K562 (cell line): ENCODE measurements around the gene TCP10L.

Experiments used
- GABPB1 ChIP-seq: sonication (generic); formaldehyde crosslinking; IDR thresholded peaks from 2 replicates; pipeline ENCODE4 v1.8.0; 2022; ENCODE audit warnings: mild to moderate bottlenecking, missing genetic modification reagents
- HDAC6 ChIP-seq: IDR thresholded peaks from 2 replicates; pipeline ENCODE4 v1.6.1; 2012; ENCODE audit warnings: low read depth, mild to moderate bottlenecking, control low read depth, inconsistent platforms, low read length, moderate library complexity
- NR3C1 ChIP-seq: sonication (generic); formaldehyde crosslinking; IDR thresholded peaks from 2 replicates; pipeline ENCODE4 v1.8.1; 2022; ENCODE audit warnings: missing genetic modification reagents
- SNRNP70 ChIP-seq: fragments of 200-400 bp; formaldehyde crosslinking; optimal IDR thresholded peaks from 2 replicates; pipeline ENCODE3; 2017; ENCODE audit warnings: low read depth, low read length
- TAF1 ChIP-seq: IDR thresholded peaks from 2 replicates; pipeline ENCODE4 v1.6.1; 2011; ENCODE audit warnings: mild to moderate bottlenecking, low read length, moderate library complexity; ENCODE audit not compliant: insufficient read depth, control insufficient read depth, severe bottlenecking; ENCODE audit errors: extremely low read depth
- TF ChIP-seq, protein P1 (sequence below), 3 experiments: IDR thresholded peaks in 2 of 3; conservative IDR thresholded peaks in 1 of 3; 2 replicates each; pipeline ENCODE4 v1.5.1; 2011 to 2012; ENCODE audit warnings: low read length in 3 of 3, mild to moderate bottlenecking in 3 of 3, control low read depth in 2 of 3, improper control_type of control experiment in 1 of 3, inconsistent platforms in 1 of 3, low read depth in 1 of 3, mixed read lengths in 1 of 3, moderate library complexity in 1 of 3; ENCODE audit not compliant: insufficient read depth in 2 of 3
- TF ChIP-seq, protein P2 (sequence below): fragments of 450-650 bp; IDR thresholded peaks from 2 replicates; pipeline ENCODE4 v1.6.1; 2014; ENCODE audit warnings: low read depth, mild to moderate bottlenecking, moderate library complexity, borderline replicate concordance

DNA sequence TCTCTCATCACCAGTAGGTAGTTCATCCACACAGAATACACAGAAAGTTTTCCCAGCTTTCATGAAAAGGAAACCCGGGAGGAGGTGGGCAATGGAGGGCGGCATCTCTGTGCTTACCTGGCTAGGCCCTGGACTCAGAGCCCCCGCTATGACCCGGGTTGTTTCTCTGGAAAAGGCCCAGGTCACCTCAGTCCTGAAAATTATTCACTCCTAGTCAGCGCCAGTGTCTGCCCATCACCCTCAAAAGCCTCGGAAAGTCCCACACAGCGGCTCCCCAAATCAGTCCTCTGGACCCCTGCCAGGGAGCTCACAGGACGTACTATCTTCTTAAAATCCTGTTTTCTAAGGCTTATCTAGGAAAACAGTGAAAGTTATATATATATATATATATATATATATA lies 51.2 kb downstream of the TCP10L start:
- TF ChIP-seq, protein P1, sequence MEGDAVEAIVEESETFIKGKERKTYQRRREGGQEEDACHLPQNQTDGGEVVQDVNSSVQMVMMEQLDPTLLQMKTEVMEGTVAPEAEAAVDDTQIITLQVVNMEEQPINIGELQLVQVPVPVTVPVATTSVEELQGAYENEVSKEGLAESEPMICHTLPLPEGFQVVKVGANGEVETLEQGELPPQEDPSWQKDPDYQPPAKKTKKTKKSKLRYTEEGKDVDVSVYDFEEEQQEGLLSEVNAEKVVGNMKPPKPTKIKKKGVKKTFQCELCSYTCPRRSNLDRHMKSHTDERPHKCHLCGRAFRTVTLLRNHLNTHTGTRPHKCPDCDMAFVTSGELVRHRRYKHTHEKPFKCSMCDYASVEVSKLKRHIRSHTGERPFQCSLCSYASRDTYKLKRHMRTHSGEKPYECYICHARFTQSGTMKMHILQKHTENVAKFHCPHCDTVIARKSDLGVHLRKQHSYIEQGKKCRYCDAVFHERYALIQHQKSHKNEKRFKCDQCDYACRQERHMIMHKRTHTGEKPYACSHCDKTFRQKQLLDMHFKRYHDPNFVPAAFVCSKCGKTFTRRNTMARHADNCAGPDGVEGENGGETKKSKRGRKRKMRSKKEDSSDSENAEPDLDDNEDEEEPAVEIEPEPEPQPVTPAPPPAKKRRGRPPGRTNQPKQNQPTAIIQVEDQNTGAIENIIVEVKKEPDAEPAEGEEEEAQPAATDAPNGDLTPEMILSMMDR (IDR thresholded peaks at IDR 0.05 in 2 of 3, conservative IDR thresholded peaks at IDR 0.05 in 1 of 3; ENCODE audit: insufficient read depth in 2 of 3, low read depth in 1 of 3, low read length in 3 of 3): no peak
- no peak for TF ChIP-seq TAF1
- no peak for TF ChIP-seq HDAC6
- TF ChIP-seq, protein P2, sequence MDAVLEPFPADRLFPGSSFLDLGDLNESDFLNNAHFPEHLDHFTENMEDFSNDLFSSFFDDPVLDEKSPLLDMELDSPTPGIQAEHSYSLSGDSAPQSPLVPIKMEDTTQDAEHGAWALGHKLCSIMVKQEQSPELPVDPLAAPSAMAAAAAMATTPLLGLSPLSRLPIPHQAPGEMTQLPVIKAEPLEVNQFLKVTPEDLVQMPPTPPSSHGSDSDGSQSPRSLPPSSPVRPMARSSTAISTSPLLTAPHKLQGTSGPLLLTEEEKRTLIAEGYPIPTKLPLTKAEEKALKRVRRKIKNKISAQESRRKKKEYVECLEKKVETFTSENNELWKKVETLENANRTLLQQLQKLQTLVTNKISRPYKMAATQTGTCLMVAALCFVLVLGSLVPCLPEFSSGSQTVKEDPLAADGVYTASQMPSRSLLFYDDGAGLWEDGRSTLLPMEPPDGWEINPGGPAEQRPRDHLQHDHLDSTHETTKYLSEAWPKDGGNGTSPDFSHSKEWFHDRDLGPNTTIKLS: no peak
- no peak for TF ChIP-seq NR3C1 (CRISPR knock-in tag)
- TF ChIP-seq GABPB1 (CRISPR knock-in tag): no peak
- TF ChIP-seq SNRNP70: no peak
